ENCODE measurements around the gene ZPBP.

Gene ZPBP, protein sequence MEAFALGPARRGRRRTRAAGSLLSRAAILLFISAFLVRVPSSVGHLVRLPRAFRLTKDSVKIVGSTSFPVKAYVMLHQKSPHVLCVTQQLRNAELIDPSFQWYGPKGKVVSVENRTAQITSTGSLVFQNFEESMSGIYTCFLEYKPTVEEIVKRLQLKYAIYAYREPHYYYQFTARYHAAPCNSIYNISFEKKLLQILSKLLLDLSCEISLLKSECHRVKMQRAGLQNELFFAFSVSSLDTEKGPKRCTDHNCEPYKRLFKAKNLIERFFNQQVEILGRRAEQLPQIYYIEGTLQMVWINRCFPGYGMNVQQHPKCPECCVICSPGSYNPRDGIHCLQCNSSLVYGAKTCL

DNA sequence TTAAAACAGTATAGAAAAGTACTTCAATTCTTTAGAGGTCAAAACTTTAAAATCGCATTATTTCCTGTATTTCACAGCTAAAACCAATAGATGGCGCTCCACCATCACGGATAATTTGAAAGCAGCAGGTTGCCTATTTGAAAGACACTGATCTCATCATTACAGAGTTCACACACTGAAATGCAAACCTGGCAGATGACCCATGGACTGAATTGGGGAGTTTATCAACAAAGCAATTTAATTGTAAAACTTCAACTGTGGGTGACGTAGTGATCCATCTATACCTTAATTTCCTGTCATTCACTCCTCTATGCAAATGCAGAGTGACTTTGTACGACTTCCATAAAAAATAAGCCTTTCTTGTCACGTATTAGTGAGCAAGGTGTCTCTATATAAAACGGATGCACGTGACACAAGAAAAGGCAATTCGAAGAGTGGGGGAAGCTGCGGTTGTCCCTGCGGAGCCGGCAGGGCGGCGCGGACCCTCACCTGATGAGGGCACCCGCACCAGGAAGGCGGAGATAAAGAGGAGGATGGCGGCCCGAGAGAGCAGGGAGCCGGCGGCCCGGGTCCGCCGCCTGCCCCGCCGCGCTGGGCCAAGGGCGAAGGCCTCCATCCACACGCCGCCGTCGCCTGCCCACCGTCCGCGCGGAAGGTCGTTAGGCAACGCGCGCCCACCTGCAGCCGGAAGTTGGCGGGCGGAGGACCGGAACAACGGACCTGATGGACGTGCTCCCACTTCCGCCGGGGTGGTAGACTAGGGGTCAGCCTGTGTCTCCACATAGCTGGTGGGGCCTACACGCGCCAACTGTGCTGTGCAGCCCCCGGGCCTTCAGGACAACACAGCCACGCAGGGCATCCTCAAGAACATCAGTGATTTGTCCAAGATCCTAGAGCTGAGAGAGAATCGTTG, at the start of gene ZPBP:
Gene ZPBP (minus strand): TSS at position 668 of the 913 bp plus-strand sequence. CDS start 52 bp downstream, at position 616.
- peak; percentile 35 to 41 for DNase-seq (ENCODE audit: low read depth in 2 of 2)

DNA sequence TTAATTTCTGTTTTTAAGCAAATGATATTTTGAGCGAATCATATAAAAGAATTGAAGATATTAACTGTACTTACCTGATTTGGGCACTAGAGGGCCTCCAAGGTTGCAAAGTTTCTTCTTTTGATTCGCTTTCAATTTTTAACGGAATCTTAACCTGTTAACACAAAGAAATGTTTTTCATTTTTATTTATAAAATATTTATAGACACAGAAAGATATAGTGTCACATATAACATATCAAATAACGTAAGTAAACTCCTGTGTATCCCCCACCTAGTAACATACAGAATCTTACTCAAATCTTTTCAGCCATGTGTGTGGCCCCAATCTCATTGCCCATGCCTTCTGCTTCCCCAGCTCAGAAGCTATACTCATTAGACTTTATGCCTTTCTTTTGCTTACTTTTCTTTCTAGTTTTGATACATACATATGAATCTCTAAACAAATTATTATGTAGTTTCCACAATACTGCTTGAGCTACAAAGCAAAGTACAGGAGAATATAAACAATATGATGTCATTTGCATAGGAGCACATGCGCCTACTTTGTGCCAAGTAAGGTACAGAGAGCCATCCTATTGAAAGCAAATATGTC, 49.5 kb upstream of the ZPBP start:
- DNase-seq (ENCODE audit: low read depth in 2 of 2) = no peak

DNA sequence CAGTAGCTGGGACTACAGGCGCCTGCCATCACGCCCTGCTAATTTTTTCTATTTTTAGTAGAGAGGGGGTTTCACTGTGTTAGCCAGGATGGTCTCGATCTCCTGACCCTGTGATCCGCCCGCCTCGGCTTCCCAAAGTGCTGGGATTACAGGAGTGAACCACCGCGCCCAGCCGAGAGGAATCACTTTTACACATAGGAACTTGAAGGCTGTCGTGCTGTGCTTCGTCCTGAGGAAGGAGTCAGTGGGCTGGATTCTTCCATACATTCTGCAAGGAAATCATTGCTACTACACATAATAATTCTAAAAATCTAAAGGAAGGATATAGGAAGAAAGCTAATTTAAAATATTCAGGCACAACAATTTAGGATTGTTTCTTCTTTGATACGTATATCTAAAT, 48.8 kb upstream of the ZPBP start:
- no peak for DNase-seq (ENCODE audit: low read depth in 2 of 2)

DNA sequence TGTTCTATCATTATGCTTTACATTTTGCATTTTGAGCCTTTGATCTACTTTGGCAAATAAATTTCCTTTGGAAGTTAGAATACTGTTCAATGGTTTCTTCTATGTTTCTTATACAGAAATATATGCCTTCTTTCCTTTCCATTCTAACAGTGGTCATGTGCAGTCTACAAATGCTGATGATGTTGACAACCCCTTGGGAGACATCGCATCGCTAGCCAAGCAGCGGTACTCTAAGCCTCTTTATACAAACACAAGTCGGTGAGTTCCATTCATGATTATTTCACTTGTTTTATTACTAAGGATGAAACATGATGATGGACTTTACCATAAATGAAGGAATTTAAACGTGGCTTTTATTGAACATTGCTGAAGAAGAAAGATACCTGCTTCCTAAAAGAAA, 48.1 kb upstream of the ZPBP start:
- no peak for DNase-seq (ENCODE audit: low read depth in 2 of 2)

DNA sequence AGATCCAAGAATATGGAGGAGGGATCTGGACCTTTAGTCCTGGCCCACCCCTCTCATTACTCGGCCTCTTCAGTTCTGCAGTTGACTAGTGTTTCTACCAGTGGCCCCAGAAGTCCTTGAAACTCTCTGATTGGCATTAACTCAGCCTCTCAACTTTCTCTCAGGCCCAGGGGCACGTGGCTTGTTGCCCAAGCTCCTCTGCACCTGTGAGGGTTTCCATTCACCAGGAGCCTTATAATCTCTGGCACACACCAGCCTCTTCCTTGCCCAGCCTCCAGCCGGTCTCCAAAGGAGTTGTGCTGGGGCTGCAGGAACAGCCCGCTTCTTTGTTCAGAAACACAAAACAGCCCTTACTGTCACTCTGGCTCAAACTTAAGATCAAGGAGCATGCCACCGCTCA, 47.6 kb upstream of the ZPBP start:
- no peak for DNase-seq (ENCODE audit: low read depth in 2 of 2)

DNA sequence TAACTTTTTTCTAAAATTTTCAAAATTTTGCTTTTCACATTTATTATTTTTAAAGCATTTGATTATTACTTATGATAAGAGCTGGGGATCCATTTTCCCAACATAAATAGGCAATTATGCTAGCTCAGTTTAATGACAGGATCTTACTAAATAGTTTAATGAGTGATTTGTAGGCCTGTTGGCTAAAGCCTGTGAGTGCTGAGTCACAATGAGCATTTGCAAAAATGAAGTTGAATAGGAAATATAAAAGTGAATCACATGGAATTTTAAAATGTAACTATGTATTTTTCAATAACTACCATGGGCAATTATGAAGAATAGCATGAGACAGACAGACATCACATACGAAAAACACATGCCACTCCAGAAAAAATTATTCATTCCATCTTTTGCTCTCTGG, 45.1 kb upstream of the ZPBP start:
- no peak for DNase-seq (ENCODE audit: low read depth in 2 of 2)

DNA sequence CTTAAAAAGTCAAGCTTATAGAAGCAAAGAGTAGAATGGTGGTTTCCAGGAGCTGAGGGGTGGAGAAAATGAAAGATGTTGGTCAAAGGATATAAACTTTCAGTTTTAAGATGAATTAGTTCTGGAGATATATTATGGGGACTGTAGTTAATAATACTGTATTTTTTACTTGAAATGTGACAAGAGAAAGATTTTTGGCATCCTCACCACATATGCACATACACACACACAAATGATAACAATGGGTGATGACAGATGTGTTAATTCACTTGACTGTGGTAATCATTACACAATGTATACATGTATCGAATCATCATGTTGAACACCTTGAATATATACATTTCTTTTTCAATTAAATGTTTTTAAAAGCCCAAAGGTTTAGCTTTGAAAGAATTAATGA, 32.7 kb upstream of the ZPBP start:
- no peak for DNase-seq (ENCODE audit: low read depth in 2 of 2)

DNA sequence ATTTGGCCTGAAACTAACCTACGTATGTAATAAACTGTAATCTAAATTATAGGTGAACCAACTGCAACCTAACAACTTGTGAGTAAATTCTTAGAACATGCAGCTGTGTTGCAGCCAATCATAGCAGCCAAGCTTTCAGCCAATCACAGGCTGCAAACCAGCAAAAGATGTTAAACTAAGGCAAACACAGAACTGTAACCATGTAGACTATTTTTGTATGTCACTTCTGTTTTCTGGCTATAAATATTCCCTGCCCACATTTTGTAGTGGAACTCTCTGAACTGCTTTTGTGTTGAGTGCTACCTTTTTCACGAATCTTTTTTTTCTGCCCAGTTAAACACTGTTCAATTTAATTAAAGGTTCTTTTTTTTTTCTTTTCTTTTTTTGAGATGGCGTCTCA, 28.2 kb upstream of the ZPBP start:
- no peak for DNase-seq (ENCODE audit: low read depth in 2 of 2)

DNA sequence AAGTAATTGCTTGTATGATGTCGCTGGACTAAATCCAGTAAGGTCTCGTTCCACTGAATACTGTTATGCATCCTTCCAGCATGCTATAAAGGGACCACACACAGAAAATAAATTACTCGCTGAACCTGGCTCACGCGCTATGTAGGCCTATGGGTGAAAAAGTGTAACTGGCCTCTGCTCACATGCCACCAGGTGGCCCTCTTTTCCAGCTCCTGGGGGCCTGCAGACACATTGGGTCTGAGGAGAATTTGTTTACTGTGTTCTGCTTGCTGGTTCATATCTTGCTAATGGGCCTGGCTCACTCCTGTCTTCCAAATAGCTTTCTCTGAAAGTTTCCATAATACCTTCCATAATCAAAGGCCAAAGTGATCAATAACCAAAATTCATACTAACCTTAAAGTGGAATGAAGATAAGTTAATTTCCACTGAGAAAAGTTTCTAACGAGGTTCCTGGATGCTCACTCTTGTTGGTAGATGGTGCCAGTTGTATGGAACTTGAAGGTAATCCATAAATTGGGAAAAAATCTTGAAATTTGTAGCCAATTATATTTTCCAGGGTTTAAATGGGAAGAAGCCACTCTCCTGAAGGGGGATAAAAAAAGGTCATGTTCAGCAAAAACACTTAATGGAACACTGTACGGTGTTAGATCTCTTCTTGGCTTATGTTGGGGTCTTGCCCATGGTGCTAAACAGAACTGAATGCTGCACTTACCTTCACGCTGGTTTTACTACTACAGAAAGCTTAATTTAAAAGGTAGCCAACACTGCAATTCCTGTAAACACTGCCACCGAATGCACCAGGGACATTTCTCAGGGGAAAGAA, 27.0 kb upstream of the ZPBP start:
- DNase-seq (ENCODE audit: low read depth in 2 of 2) = peak in 1 of 2 experiments; percentile 10

DNA sequence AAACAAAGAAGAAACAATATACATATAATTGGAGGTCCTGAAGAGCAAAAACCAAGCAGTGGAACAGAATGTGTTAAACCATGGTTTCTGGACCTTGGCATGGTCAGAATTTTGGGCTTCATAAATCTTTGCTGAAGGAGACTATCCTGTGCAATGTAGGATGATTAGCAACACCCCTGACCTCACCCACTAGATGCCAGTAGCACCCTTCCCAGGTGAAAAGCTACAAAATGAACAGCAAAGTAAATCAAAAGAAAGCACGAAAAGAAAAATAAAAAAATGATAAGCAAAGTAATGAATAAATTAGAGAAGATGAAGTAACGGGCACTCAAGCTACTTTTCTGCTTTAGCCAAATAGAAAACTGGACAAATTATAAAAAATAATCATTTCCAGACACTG, 19.2 kb upstream of the ZPBP start:
- DNase-seq (ENCODE audit: low read depth in 2 of 2) = no peak

DNA sequence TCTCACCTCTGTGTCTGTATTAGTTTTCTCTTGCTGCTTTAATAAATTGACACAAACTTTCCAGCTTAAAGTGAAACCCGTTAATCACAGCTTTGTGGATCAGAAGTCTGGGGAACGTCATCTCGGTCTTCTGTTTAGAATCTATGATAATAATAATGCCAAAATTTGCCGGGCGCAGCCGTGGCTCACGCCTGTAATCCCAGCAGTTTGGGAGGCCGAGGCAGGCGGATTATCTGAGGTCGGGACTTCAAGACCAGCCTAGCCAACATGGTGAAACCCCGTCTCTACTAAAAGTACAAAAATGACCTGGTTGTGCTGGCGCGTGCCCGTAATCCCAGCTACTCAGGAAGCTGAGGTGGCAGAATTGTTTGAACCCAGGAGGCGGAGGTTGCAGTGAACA, 8.8 kb upstream of the ZPBP start:
- DNase-seq (ENCODE audit: low read depth in 2 of 2) = no peak

DNA sequence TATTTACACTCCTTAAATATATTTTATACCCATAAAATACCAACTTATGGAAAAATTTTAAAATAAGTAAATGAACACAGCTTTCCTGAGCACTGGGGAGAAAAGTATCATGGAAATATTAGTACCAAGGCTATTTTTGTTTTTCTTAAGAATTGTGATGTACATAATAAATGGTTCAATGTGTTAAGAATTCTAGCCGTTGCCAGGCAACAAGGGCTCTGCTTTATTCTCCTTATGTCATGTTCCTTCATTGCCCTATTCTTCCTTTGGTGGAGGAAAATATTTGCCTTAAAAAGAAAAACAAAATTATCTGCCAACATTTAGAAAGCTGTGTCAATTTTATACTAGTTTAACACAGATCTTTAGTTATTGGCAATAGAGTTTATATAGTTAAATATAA, 2.6 kb upstream of the ZPBP start:
- no peak for DNase-seq (ENCODE audit: low read depth in 2 of 2)

DNA sequence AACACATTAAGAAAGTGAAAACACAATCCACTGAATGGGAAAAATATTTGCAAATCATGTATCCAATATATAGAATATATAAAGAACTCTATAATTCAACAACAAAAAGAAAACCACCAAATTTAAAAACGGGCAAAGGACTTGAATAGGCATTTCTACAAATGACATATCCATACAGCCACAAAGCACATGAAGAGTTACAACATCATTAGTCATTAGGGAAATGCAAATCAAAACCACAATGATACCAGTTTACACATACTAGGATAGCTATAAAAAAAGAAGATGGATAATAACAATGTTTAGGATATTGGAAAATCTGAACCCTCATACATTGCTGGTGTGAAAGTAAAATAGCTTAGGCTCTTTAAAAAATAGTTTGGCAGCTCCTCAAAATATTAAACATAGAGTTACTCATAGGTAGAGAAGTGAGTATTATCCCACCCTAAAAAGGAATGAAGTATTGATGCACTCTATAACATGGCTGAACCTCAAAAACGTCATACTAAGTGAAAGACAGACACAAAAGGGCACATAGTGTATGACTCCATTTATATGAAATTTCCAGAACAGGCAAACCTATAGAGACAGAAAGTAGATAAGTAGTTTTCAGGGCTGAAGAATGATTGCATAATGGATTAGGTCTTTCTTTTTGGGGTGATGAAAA, 4.5 kb downstream of the ZPBP start:
- DNase-seq (ENCODE audit: low read depth in 2 of 2) = no peak

DNA sequence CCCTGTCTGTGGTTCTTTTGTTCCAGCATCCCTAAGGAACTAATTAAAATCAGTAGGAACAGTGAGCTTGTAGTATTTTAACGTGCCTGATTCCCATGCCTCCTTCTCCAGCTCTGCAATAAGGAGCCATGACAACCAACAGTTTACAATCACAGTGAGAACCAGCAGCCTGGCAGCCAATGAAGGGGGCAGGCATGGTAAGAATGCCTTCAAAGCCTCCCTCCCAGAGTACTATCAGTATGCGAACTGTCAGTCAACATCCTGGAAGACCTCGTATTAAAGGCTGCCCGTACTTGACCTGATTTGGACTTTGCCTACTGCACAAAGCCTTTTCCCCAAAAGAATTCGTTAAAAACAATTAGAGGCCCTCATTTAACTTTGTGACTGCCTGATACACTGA, 7.7 kb downstream of the ZPBP start:
- DNase-seq (ENCODE audit: low read depth in 2 of 2) = no peak

DNA sequence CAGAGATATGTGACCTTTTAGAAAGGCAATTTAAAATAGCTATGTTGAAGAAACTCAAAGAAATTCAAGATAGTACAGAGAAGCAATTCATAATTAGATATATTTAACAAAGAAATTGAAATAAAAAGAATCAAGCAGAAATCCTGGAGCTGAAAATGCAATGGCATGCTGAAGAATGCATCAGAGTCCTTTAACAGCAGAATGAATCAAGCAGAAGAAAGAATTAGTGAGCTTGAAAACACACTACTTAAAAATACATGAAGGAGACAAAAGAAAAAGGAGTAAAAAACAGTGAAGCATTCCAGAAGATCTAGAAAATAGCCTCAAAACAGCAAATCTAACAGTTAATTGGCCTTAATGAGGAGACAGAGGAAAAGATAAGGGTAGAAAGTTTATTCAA, 20.0 kb downstream of the ZPBP start:
- DNase-seq (ENCODE audit: low read depth in 2 of 2) = no peak

DNA sequence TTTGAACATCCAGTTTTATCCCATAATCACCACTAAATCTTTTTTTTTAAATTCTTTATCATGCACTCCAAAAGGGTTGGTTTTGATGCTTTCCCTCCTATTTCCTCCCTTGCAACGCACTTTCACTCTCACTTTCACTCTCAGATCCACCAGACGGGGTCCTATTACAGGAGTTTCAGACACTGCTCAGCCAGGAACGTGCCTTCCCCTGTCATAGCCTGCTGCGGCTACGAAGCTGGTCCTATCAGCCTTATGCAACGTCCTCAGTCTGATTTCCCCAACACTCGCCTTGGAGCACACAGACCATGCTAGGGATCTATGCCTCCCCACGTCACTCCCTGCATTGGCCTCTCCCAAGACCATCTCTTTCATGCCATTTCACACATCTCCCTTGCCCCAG, 23.4 kb downstream of the ZPBP start:
- no peak for DNase-seq (ENCODE audit: low read depth in 2 of 2)

DNA sequence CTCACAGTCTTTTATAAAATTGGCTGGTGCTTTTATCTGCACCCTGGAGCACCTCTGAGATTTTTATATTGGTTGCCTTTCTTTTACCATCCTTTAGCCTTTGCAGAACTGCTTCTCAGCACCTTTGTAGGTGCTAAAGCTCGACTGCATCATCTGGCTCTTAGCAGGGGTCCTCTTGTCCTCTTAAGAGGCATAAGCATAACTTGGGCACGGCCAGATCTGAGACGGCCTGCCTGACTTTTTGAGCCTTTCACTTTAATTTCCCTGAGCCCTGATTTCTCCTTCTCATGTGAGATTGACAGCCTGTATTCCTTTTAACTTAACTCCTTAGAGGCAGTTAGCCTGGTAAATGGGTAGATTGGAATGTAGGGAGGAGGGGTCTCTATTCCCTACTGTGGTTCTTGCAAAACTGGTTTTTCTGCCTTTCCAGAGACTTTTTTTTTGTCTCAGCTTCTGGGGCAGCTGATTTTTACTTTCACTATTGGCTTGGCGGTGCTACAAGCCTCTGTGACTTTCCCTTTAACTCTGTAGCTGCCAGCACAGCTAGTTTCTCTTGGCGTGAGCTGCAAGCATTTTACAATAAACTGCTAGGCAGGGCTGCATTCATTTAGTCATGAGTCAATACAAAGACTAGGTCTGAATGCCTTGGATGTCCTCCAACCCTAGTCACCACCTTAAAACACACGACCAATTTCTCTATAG, 24.0 kb downstream of the ZPBP start:
- DNase-seq (ENCODE audit: low read depth in 2 of 2) = no peak

DNA sequence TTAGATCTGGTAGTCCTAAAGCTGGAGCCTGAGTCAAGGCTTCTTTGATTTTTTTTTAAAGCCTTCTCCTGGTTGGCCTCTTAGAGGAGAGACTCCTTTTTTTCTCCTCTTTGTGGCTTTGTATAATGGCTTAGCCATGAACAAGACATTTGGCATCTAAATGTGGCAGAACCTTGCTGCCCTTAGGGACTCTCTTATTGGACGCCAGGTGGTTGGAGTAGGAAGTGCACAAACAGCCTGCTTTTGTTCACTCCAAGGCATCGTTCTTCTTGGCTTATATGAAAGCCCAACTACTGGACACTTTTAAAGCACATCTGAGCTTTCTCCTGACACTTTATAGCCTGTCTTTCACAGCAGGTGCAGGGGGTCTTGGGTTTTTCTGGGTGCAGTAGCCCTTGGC, 25.0 kb downstream of the ZPBP start:
- DNase-seq (ENCODE audit: low read depth in 2 of 2) = no peak

DNA sequence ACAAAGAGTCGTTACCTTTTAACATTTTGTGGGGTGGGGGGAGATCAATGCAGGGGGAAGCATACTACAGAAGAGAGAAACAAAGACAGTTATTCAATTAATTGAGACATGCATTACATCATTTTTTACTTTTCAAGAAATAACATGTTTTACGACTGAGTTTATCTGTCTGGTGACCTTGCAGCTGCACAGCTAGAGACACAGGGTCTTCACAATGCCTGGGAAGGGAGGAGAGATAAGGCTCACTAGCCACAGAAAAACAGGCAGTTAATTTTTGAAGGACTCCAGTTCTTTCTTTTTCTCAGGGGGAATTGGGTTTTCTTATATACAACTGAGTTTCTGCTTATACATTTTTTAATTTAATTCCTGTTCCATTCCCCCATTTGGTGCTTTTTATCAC, 30.1 kb downstream of the ZPBP start:
- DNase-seq (ENCODE audit: low read depth in 2 of 2) = no peak

DNA sequence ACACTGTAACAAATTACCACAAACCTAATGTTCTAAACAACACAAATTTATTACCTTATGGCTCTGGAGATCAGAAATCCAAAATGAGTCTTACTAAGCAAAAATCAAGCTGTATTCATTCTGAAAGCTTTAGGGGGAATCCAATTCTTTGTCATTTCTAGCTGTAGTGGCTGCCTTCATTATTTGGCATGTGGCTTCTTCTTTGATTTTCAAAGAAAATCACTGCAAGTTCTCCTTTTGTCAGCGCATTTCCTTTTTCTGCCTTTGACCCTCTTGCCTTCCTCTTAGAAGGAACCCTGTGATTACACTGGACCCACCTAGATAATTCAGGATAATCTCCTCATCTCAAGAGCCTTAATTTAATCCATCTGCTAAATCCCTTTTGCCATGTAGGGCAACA, 36.9 kb downstream of the ZPBP start:
- DNase-seq (ENCODE audit: low read depth in 2 of 2) = no peak

DNA sequence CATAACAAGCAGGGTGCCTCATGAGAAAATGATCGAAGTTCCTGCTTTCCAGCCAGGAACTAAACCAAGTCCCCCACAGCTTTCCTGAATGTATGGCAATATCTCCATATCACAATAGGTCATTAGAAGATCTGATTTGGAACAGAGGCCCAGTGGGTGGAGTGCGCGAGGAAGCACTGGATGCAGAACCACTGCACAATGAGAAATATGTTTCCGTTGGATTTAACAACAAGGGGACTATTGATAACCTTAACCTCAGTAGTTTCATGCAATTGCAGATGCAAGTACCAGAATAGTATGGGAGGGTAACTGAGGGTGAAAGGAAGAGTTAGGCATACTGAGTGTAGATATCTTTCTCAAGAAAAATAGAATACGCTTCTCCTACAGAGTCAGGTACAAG, 45.3 kb downstream of the ZPBP start:
- DNase-seq (ENCODE audit: low read depth in 2 of 2) = no peak

Measured in stimulated activated CD4-positive, alpha-beta T cell treated with anti-CD3 and anti-CD28 coated beads, Interleukin-12 subunit alpha, Interleukin-12 subunit beta, amount 100 ng/mL, for 24 hours (primary cell).